MM.1S (cell line): ENCODE results near the gene AIMP2.
"Not testable (repeated sequence)": the region's sequence is repeated elsewhere in the genome, so short reads cannot be mapped to it uniquely, and the experiment has no call there.

ENCODE experiments used
- EZH2 ChIP-seq: fragments of 300-600 bp; sonication (generic); optimal IDR thresholded peaks from 2 replicates; pipeline ENCODE3; 2017; ENCODE audit warnings: low read depth, mild to moderate bottlenecking, antibody characterized with exemption, low read length, mixed read lengths
- EZH2phosphoT487 ChIP-seq: fragments of 300-600 bp; sonication (generic); IDR thresholded peaks from 2 replicates; pipeline ENCODE4 v1.6.1; 2018; ENCODE audit warnings: antibody characterized with exemption, low read length
- TF ChIP-seq, protein P1 (sequence below): fragments of 300-600 bp; sonication (generic); IDR thresholded peaks from 2 replicates; pipeline ENCODE4 v1.5.1; 2016; ENCODE audit warnings: antibody characterized with exemption, low read length, mixed read lengths

DNA sequence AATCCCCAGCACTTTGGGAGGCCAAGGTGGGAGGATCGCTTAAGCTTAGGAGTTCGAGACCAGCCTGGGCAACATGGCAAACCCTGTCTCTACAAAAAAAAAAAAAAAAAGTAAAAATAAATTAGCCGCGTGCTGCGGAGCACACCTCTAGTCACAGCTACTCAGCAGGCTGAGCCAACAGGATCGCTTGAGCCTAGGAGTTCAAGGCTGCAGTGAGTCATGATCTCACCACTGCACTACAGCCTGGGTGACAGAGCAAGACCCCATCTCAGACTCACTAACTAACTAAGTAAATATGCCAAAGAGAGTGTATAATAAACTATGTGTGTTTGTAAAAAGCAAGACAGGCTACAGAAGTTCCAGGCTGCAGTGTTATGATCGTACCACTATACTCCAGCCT, 45.3 kb upstream of the AIMP2 start:
- TF ChIP-seq, protein P1, sequence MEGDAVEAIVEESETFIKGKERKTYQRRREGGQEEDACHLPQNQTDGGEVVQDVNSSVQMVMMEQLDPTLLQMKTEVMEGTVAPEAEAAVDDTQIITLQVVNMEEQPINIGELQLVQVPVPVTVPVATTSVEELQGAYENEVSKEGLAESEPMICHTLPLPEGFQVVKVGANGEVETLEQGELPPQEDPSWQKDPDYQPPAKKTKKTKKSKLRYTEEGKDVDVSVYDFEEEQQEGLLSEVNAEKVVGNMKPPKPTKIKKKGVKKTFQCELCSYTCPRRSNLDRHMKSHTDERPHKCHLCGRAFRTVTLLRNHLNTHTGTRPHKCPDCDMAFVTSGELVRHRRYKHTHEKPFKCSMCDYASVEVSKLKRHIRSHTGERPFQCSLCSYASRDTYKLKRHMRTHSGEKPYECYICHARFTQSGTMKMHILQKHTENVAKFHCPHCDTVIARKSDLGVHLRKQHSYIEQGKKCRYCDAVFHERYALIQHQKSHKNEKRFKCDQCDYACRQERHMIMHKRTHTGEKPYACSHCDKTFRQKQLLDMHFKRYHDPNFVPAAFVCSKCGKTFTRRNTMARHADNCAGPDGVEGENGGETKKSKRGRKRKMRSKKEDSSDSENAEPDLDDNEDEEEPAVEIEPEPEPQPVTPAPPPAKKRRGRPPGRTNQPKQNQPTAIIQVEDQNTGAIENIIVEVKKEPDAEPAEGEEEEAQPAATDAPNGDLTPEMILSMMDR: not testable (repeated sequence)
- TF ChIP-seq EZH2phosphoT487, EZH2: not testable (repeated sequence)
